Testis (tissue), 2 donors: Measurements from ENCODE around the gene PDS5A.
"Not testable (repeated sequence)": the region's sequence is repeated elsewhere in the genome, so short reads cannot be mapped to it uniquely, and the experiment has no call there.

Source experiments
- POLR2A ChIP-seq: fragments of 450-650 bp; IDR thresholded peaks from one replicate; pipeline ENCODE4 v1.6.1; 2017; ENCODE audit warnings: antibody characterized with exemption, mild to moderate bottlenecking, moderate library complexity
- TF ChIP-seq, protein P1 (sequence below), 3 experiments: fragments of 450-650 bp in 2 of 3; fragments of 200-600 bp in 1 of 3; sonication (generic) in 1 of 3; IDR thresholded peaks; one replicate each; pipeline ENCODE4 v1.5.1; 2016 to 2019; ENCODE audit warnings: antibody characterized with exemption in 3 of 3, mild to moderate bottlenecking in 2 of 3, moderate library complexity in 1 of 3

DNA sequence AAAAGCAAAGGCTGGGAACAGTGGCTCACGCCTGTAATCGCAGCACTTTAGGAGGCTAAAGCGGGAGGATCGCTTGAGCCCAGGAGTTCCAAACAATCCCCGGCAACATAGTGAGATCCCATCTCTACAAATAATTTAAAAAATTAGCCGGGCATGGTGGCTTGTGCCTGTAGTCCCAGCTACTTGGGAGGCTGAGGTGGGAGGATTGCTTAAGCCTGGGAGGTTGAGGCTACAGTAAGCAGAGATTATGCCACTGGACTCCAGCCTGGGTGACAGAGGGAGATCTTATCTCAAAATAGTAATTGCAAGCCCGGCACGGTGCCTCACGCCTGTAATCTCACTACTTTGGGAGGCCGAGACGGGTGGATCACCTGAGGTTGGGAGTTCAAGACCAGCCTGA, 139.3 kb downstream of the PDS5A start:
- TF ChIP-seq POLR2A: not testable (repeated sequence)
- TF ChIP-seq, protein P1, sequence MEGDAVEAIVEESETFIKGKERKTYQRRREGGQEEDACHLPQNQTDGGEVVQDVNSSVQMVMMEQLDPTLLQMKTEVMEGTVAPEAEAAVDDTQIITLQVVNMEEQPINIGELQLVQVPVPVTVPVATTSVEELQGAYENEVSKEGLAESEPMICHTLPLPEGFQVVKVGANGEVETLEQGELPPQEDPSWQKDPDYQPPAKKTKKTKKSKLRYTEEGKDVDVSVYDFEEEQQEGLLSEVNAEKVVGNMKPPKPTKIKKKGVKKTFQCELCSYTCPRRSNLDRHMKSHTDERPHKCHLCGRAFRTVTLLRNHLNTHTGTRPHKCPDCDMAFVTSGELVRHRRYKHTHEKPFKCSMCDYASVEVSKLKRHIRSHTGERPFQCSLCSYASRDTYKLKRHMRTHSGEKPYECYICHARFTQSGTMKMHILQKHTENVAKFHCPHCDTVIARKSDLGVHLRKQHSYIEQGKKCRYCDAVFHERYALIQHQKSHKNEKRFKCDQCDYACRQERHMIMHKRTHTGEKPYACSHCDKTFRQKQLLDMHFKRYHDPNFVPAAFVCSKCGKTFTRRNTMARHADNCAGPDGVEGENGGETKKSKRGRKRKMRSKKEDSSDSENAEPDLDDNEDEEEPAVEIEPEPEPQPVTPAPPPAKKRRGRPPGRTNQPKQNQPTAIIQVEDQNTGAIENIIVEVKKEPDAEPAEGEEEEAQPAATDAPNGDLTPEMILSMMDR (IDR thresholded peaks at IDR 0.05): not testable (repeated sequence)
